Measurements from ENCODE around the gene CCDC141.

Gene CCDC141

GRCh38 chr2:178844269-178844668, 205.7 kb downstream of the CCDC141 start:
- Histone ChIP-seq H3K36me3 (no peaks in the 10 kb centered on the region), H3K4me1 (ENCODE audit: control insufficient read depth in 1 of 2, insufficient read depth in 1 of 2, low read depth in 1 of 2, low read length in 1 of 2) (no peaks in the 10 kb centered on the region), H3K27me3 (no peaks in the 10 kb centered on the region), H3K27ac (no peak overlapping the region), H3K4me3 (ENCODE audit: low read depth in 1 of 2, low read length in 1 of 2) (no peak overlapping the region), H3K9me3 (no peaks in the 10 kb centered on the region)
- no peak for TF ChIP-seq CTCF (IDR thresholded peaks at IDR 0.05)

GRCh38 chr2:178843697-178844096, 206.2 kb downstream of the CCDC141 start:
- TF ChIP-seq CTCF (IDR thresholded peaks at IDR 0.05) = no peak

GRCh38 chr2:178836807-178837206, 213.1 kb downstream of the CCDC141 start:
- Histone ChIP-seq H3K4me3 (ENCODE audit: low read depth in 1 of 2, low read length in 1 of 2) (no peak overlapping the region), H3K9me3 (no peaks in the 10 kb centered on the region), H3K4me1 (ENCODE audit: control insufficient read depth in 1 of 2, insufficient read depth in 1 of 2, low read depth in 1 of 2, low read length in 1 of 2) (no peaks in the 10 kb centered on the region), H3K36me3 (no peaks in the 10 kb centered on the region), H3K27me3 (no peaks in the 10 kb centered on the region), H3K27ac (no peak overlapping the region)
- no peak for TF ChIP-seq CTCF (IDR thresholded peaks at IDR 0.05)

More at GRCh38 chr2:178843697-178844096, 206.2 kb downstream of the CCDC141 start:
- Histone ChIP-seq H3K27ac (no peak overlapping the region), H3K9me3 (no peaks in the 10 kb centered on the region), H3K27me3 (no peaks in the 10 kb centered on the region), H3K4me1 (ENCODE audit: control insufficient read depth in 1 of 2, insufficient read depth in 1 of 2, low read depth in 1 of 2, low read length in 1 of 2) (no peaks in the 10 kb centered on the region), H3K36me3 (no peaks in the 10 kb centered on the region), H3K4me3 (ENCODE audit: low read depth in 1 of 2, low read length in 1 of 2) (no peak overlapping the region)

- Histone ChIP-seq H3K4me3 (ENCODE audit: low read depth in 1 of 2, low read length in 1 of 2) (no peak overlapping the region), H3K4me1 (ENCODE audit: control insufficient read depth in 1 of 2, insufficient read depth in 1 of 2, low read depth in 1 of 2, low read length in 1 of 2) (no peaks in the 10 kb centered on the region), H3K36me3 (no peaks in the 10 kb centered on the region), H3K9me3 (no peaks in the 10 kb centered on the region), H3K27me3 (no peaks in the 10 kb centered on the region), H3K27ac (no peak overlapping the region)
- TF ChIP-seq CTCF (IDR thresholded peaks at IDR 0.05) = no peak
These were observed 215.9 kb downstream of the CCDC141 start for GRCh38 chr2:178834086-178834485.

- Histone ChIP-seq H3K27me3 (no peaks in the 10 kb centered on the region), H3K27ac (no peak overlapping the region), H3K4me1 (ENCODE audit: control insufficient read depth in 1 of 2, insufficient read depth in 1 of 2, low read depth in 1 of 2, low read length in 1 of 2) (no peaks in the 10 kb centered on the region), H3K36me3 (no peaks in the 10 kb centered on the region), H3K9me3 (no peaks in the 10 kb centered on the region), H3K4me3 (ENCODE audit: low read depth in 1 of 2, low read length in 1 of 2) (no peak overlapping the region)
- no peak for TF ChIP-seq CTCF (IDR thresholded peaks at IDR 0.05)
These were observed 216.6 kb downstream of the CCDC141 start for GRCh38 chr2:178833382-178833781.

GRCh38 chr2:178830451-178830850, 219.5 kb downstream of the CCDC141 start:
- Histone ChIP-seq H3K27ac (no peak overlapping the region), H3K4me1 (ENCODE audit: control insufficient read depth in 1 of 2, insufficient read depth in 1 of 2, low read depth in 1 of 2, low read length in 1 of 2) (no peaks in the 10 kb centered on the region), H3K27me3 (no peaks in the 10 kb centered on the region), H3K4me3 (ENCODE audit: low read depth in 1 of 2, low read length in 1 of 2) (no peak overlapping the region), H3K9me3 (no peaks in the 10 kb centered on the region), H3K36me3 (no peaks in the 10 kb centered on the region)
- TF ChIP-seq CTCF (IDR thresholded peaks at IDR 0.05) = no peak
